Stimulated activated CD4-positive, alpha-beta T cell treated with anti-CD3 and anti-CD28 coated beads, Interleukin-12 subunit alpha, Interleukin-12 subunit beta, amount 100 ng/mL, for 48 hours (primary cell): ENCODE data around the gene SPAG5.

ENCODE experiments used
- DNase-seq, 3 donors: peaks; one replicate each; pipeline ENCODE4 v3.0.0-alpha.2; 2020; ENCODE audit warnings: low read depth in 2 of 3, low spot score in 1 of 3

Gene SPAG5

GRCh38 chr17:28598799-28599310, at the start of gene SPAG5:
Gene SPAG5, minus strand, starts transcription at chr17:28599025. Its CDS starts 79 bp downstream, at chr17:28598946.
- peak; percentile 89 to 91 (median 90) for DNase-seq

- DNase-seq, result no peak
Observed at GRCh38 chr17:28646039-28646754, 47.4 kb upstream of the SPAG5 start.

- DNase-seq, result no peak
Observed at GRCh38 chr17:28645576-28645939, 46.7 kb upstream of the SPAG5 start.

- DNase-seq, result peak; percentile 87 to 96 (median 93)
Observed at GRCh38 chr17:28644787-28645575, 46.2 kb upstream of the SPAG5 start, which contains the start of gene BLTP2. Gene BLTP2, minus strand, starts transcription at chr17:28645158. Its CDS starts 102 bp downstream, at chr17:28645056.

GRCh38 chr17:28643983-28644786, 45.4 kb upstream of the SPAG5 start:
- DNase-seq, result peak in 1 of 3 donors; percentile 21

- DNase-seq, result no peak
Observed at GRCh38 chr17:28641579-28641978, 42.8 kb upstream of the SPAG5 start.

- no peak for DNase-seq
Observed at GRCh38 chr17:28635506-28635905, 36.7 kb upstream of the SPAG5 start.

- DNase-seq, result no peak
Observed at GRCh38 chr17:28634206-28634865, 35.5 kb upstream of the SPAG5 start.

- no peak for DNase-seq
Observed at GRCh38 chr17:28626818-28627217, 28.0 kb upstream of the SPAG5 start.

- DNase-seq, result no peak
Observed at GRCh38 chr17:28624148-28624547, 25.3 kb upstream of the SPAG5 start.

GRCh38 chr17:28623696-28624095, 24.9 kb upstream of the SPAG5 start:
- DNase-seq, result no peak

- DNase-seq, result no peak
Observed at GRCh38 chr17:28622186-28622585, 23.4 kb upstream of the SPAG5 start.

- DNase-seq, result no peak
Observed at GRCh38 chr17:28620010-28620409, 21.2 kb upstream of the SPAG5 start.

GRCh38 chr17:28618464-28618863, 19.6 kb upstream of the SPAG5 start:
- DNase-seq, result no peak

- DNase-seq, result no peak
Observed at GRCh38 chr17:28616281-28616680, 17.5 kb upstream of the SPAG5 start.

GRCh38 chr17:28615260-28615940, 16.6 kb upstream of the SPAG5 start:
- no peak for DNase-seq

- no peak for DNase-seq
Observed at GRCh38 chr17:28613931-28614381, 15.1 kb upstream of the SPAG5 start, which contains the start of gene RSKR. Gene RSKR, minus strand, starts transcription at chr17:28614185. Its CDS starts 24 bp downstream, at chr17:28614161.

GRCh38 chr17:28612936-28613872, 14.4 kb upstream of the SPAG5 start:
- DNase-seq, result peak in 1 of 3 donors; percentile 12

- no peak for DNase-seq
Observed at GRCh38 chr17:28612531-28612930, 13.7 kb upstream of the SPAG5 start.
